Breast epithelium (tissue), 3 donors: ENCODE measurements around the gene CALR3.

Source experiments
- POLR2A ChIP-seq: fragments of 450-650 bp; IDR thresholded peaks from one replicate; pipeline ENCODE4 v1.6.1; 2016; ENCODE audit warnings: antibody characterized with exemption, mild to moderate bottlenecking, moderate library complexity
- TF ChIP-seq, protein P1 (sequence below), 3 donors: fragments of 450-650 bp; IDR thresholded peaks; one replicate each; pipeline ENCODE4 v1.5.1; 2016 to 2017; ENCODE audit warnings: antibody characterized with exemption in 3 of 3, mild to moderate bottlenecking in 3 of 3, moderate library complexity in 3 of 3

DNA sequence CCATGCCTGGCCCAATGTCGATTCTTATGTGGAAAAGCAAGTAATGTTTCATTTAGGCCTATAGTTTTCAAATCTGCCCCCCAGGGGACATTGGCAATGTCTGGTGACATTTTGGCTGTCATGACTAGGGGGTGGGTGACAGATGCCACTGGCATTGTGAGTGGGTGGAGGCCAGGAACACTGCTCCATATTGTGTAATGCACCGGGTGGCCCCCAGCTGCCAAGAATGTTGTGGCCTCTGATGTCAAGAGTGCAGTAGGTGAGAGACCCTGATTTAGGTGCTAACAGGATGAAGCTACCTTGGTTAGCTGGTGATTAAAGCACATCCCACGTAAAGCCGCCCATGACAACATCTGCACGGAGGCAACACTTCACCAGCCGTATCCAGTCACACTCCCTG is 11.0 kb upstream of the CALR3 start:
- TF ChIP-seq POLR2A = no peak
- TF ChIP-seq, protein P1, sequence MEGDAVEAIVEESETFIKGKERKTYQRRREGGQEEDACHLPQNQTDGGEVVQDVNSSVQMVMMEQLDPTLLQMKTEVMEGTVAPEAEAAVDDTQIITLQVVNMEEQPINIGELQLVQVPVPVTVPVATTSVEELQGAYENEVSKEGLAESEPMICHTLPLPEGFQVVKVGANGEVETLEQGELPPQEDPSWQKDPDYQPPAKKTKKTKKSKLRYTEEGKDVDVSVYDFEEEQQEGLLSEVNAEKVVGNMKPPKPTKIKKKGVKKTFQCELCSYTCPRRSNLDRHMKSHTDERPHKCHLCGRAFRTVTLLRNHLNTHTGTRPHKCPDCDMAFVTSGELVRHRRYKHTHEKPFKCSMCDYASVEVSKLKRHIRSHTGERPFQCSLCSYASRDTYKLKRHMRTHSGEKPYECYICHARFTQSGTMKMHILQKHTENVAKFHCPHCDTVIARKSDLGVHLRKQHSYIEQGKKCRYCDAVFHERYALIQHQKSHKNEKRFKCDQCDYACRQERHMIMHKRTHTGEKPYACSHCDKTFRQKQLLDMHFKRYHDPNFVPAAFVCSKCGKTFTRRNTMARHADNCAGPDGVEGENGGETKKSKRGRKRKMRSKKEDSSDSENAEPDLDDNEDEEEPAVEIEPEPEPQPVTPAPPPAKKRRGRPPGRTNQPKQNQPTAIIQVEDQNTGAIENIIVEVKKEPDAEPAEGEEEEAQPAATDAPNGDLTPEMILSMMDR (IDR thresholded peaks at IDR 0.05) = no peak
